IPS-NIHi7 (cell line): ENCODE data around the gene SLIRP.
"Not testable (repeated sequence)": the region's sequence is repeated elsewhere in the genome, so short reads cannot be mapped to it uniquely, and the experiment has no call there.

Experiments used
- DNase-seq: peaks from one replicate; pipeline ENCODE4 v3.0.0; 2012; ENCODE audit warnings: mixed read lengths; ENCODE audit errors: extremely low spot score

Gene SLIRP

DNA sequence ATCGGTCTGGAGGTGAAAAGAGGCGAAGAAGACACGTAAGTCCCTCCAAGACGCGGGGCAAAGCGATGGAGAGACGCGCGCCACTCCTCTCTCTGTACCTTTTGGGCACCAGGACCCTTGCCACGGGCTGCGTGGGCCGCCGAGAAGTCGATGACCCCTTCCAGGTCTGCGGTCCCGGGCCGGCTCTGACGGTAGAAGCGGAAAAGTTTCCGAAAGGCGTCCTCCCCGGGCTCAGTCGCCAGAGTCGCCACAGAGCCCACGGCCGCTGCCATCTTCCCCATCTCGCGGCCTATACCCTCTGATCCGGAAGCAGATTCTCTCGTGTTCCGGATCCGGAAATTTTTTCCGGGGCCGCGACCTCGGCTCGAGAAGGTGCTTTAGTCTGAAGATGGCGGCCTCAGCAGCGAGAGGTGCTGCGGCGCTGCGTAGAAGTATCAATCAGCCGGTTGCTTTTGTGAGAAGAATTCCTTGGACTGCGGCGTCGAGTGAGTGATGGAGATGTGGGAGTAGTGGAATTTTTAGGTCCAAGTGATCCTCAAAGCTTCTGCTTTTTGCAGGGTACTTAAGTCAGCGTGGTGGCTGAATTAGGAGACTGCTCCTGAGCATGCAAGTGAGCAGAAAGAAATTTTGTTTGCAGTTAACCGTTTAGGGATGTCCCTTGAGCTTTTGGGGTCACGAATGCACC, at the start of gene SLIRP, which contains the start of gene ALKBH1:
Gene SLIRP, plus strand, starts transcription at position 380 of the 685 bp plus-strand sequence. Its CDS starts 9 bp downstream, at position 389.
Gene ALKBH1, minus strand, starts transcription at position 300 of the 685 bp plus-strand sequence. Its CDS starts 19 bp downstream, at position 281.
- DNase-seq: peak; percentile 91

DNA sequence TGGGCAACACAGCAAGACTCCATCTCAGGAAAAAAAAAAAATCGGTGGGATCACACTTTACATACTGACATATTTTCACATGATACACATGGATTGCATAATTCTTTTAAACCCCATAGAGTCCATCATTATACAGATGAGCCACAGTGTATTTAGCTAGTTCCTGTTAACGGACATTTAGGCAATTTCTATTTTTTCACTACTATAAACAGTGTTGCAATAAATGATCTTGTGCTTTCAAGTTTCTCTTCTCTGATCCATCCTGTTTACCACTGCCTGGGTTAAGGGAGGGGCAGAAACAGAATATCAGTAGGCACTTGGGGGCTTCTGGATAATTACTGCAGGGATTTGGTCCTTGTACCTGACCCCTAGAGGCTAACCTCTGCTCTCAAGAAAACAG, 48.1 kb upstream of the SLIRP start:
- DNase-seq: no peak

DNA sequence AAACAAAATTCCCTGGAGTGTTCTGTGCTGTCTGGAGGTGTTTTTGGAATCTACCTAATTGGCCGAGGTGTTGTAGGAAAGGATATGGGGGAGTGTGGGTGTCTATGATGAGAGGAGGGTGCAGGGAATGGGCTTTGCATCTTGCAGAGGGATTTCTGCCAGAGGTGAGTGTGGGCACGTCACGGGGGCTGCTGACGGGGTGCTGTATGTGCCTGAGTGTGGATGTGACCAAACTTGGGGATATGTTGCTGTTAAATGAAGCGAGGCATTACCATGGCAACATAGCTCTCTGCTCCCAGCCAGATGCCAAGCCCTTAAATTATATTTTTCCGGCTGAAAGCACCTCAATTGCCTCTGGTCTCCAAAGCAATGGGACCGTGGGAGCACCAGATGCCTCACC, 47.1 kb upstream of the SLIRP start:
- DNase-seq: no peak

DNA sequence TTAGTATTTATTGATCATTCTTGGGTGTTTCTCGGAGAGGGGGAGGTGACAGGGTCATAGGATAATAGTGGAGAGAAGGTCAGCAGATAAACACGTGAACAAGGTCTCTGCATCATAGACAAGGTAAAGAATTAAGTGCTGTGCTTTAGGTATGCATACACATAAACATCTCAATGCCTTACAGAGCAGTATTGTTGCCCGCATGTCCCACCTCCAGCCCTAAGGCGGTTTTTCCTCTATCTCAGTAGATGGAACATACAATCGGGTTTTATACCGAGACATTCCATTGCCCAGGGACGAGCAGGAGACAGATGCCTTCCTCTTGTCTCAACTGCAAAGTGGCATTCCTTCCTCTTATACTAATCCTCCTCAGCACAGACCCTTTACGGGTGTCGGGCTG, 46.3 kb upstream of the SLIRP start:
- not testable (repeated sequence) for DNase-seq

DNA sequence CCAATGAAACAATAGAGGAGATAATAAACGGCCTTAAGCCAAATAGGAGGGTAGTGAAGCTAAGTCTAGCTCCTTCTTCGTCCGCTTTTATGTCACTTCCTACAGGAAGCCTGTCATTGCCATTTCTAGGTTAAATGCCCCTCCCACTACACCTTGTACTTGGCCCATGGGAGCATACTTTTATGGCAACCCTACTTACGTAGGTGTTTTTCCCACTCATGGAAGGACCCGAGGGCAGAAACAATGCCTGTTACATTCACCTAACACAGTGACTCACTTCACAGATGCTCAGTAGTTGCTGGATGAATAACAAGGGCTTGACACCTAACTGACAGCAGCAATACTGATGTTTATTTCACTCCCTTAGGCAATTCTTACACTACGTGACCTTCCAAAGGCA, 44.6 kb upstream of the SLIRP start:
- peak; percentile 30 for DNase-seq

DNA sequence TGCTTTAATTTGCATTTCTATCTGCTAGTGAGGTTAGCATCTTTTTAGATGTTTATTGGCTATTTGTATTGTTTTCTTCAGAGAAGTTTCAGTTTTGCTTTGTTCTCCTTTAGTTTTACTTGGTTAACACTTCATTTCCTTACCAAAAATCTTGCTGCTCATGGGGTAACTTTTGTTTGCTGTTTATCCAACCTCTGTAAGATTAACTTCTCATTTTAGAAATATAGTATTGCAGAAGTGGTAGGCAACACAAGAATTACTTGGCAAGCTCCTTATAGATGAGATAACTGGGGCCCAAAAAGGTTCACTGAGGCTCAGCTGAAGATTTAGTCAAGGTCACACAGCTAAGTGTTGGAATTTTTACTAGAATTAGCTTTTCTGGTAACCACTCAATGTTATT, 40.6 kb upstream of the SLIRP start:
- DNase-seq: no peak

DNA sequence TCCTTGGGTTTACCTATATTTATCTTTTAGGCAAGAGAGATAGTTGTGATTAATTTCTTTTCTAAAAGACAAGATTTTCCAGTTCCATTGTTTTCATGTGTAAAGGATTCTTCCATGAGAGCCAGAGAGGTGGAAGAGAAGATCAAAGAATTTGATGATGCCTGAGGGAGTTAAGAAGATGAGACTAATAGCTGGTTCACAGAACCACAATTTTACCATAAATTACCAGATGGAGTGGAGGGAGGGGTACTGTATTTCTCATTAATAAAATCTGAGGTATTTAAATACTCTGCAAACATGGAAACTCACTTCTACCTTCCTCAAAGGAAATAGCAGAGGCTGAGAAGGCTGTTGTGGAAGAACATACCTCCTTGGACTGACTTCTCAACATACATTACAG, 34.7 kb upstream of the SLIRP start:
- no peak for DNase-seq

DNA sequence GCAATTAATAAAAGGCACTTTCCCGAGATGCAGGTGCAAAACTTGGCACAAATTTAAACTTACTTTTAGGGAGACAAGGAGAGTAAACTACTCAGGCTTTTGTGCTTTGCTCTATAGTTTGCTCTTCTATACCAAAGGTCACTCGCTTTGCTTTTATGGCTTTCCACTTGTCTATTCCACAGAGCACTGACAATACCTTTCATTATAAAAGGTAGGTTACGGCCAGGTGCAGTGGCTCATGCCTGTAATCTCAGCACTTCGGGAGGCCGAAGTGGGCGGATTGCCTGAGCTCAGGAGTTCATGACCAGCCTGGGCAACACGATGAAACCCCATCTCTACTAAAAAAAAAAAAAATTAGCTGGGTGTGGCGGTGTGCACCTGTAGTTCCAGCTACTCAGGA, 33.0 kb upstream of the SLIRP start:
- DNase-seq: no peak

DNA sequence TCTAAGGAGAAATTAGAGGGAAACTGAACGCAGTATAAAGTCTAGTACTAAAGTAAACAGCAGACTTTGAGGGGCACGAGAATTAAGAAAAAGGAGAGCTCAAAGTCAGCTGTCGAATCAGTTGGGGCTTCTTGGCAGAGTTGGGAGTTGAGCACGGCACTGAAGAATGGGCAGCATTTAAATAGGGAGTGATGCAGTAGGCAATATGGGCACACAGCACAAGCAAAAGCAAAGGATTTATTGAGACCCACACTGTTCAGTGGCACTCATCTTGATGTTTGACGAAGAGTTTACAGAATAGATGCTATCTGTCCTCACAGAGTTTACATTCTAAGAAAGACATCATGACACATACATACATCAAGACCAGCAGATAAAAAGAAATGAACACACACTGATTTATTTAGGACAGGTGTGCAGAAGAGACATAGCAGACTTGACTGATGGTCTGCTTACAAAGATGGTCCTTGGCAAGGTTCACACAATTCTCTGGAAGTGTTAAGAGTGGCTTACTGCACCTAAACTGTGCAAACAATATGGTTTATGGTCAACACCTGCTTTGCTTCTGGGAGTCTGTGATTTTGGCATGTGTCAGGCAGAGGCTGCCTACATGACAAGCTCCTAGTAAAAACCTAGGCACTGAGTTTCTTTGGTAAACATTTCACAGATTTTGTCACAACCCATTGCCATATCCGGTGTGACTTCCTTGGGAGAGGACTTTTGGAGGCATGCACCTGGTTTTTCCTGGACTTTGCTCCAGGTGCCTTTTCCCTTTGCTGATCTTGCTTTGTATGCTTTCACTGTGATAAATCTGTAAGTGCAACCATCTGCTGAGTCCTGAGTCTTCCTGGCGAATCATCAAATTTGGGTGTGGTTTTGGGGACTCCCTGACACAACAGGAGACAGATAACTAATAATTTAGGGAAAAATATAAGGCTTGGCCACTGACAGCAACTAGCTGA, 26.4 kb upstream of the SLIRP start:
- no peak for DNase-seq

DNA sequence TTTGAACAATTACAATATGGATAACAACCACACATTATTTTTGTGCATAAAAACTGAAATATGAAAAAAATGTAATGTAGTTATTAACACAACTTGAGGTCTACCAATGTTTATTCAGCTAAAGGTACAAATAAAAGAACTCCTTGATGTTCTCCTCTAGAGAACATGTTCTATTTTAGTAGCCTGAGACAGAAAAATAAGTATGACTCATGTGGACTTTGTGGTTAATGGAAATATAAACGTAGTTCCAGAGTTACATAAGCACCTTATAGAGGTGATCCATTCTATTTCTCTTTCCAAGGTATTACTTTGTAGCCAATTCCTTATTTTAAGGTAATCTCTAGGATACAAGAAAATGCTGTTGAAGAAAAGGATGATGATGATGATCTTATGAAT, 25.7 kb upstream of the SLIRP start:
- no peak for DNase-seq

DNA sequence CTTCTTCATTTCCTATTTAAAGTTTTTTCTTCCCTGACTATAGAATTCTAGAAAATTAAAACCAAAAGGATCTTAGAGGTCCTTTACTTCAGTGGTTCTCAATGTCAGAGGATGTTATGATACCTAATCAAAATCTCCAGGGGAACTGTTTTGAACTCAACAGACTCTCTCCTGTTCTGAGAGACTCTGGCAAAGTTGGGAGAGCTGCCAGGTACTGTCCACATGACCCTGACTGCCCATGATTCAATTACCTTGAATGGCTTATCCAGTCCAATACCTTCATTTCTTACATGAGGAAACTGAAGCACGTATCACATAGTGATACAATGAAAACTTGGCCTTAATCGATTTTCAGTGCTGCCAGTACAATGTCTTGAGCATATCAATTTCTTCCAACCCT, 16.6 kb upstream of the SLIRP start:
- no peak for DNase-seq

DNA sequence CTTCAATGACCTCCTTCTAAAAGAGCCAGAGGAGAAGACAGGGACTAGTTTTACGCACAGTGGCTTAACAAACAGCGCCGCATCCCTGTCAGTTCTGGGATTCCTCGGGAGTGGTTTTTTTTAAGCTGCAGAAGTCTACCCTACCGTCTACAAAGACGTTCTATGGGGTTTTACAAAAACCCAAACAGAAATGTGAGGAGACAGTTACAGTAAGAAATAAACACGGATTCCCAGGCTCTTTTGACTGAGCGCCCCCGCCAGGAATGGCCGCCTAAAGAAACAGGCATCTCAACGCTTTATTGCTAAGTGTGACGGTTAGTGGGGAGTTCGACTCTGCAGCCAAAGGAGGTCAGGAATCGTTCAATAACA, 564 bp upstream of the SLIRP start:
- peak; percentile 35 for DNase-seq

DNA sequence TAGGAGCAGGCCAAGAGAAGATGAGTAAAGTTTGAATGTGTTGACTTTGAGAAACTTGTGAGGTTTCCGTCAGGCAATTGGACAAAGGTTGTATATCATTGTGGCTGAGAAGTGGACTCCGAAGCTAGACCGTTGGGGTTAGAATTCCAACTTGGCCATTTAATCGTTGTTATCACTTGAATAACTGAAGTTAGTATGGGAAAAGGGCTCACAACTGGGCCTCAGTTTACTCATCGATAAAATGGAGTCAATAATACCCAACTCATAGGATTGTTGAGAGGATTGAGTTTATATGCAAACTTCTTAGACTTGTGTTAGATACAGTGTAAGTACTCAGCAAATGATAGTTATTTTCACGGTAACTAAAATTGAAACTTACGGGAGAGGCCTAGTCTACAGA, 846 bp downstream of the SLIRP start:
- DNase-seq: no peak

DNA sequence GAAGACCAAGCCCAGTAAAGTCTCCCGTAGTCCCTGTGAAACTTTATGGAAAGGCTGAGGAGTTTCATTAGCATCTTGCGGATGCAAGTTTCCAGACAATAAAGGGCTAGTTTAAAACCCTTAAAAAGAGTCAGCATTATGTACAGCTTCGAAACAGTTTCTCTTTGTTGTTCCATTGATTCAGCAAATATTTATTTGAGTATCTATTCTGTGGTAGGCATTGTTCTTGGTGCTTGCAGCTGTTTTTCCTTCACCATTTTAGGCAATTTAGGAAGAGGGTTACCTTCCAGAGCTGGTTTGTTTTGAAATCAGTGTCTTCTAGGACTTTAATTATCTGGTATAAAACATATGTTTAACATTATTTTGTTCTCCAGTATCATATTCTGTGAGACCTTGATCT, 1.5 kb downstream of the SLIRP start:
- DNase-seq: no peak

DNA sequence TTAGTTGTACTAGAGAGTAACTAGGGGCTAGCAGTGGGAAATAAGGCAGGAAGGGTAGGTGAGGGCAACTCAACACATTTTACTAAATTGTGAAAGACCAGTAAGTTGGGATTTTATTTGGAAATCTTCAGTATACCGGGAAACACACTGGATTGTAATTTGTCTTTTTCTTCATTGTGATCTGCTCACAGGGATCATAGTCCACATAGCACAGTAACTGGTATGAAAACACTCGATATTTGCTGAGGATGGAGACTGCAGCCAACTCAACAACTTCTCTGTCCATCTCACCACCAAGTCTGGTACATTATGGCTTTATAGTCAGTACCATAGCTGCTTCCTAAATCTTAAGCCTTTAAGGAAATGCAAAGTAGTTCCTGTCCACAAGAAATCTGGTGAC, 2.5 kb downstream of the SLIRP start:
- DNase-seq: no peak

DNA sequence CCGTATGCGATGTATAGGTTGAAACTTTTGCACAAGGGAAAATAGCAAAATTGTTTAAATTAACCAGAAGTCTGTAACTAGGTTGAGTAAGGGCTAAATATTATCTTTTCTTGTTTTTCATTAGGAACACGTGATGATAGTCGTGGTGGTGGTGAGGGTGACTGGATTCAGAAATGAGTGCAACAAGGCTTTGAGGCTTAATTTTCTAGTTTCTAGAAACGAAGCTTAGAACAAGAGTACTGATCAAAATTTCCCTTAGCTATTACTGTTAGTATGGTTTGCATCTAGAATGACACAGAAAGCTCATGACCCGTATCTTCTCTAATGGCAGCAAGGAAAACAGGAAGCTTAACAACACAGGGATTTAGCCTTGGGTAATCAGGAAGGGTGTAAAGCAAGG, 7.0 kb downstream of the SLIRP start:
- DNase-seq: no peak

DNA sequence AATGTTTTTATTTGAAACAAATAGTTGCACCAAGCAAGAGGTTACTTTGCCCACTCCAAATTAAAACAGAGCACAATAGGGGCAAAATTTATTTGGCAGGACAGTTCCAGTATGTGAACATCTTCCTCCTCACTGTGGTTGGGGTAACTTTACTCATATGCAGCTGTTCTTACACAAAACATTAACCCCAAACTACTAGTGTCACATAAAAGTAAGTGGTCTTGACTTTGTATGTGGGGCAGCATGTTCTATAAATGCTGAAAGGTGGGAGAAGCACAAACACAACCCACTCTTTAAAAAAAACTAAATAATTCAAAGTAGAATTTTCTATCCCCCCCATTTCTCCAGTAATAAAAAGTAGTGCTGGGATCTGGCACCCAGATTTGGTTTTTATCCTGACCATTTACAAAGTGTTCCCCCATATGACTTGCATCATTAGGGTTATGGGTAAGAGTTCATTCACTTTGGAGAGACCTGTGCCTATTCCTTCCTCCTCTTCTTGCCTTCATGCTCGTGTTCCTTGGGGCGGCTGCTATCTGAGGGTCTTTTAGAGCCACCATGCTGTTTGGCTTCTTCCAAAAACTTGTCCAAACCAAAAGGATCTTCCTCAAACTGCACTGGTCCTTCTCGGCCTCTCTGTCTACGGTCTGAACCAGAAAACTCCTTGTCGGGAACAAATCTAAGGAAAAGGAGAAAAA, 9.9 kb downstream of the SLIRP start:
- no peak for DNase-seq

DNA sequence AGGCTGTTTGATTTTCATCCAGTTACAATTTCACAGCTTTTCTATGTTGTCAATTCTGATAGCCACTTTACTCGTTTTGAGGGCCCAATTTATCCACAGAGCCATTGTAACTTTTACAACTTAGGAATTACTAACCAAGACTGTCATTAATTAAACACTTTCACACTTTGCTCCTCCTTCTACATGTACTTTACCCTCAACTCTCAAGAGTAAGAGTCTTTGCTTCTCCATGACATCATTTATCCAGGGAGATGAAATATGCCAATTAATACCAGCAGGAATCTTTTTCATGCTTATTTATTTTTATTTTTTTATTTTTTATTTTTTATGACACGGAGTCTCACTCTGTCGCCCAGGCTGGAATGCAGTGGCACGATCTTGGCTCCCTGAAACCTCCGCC, 13.5 kb downstream of the SLIRP start:
- DNase-seq: no peak

DNA sequence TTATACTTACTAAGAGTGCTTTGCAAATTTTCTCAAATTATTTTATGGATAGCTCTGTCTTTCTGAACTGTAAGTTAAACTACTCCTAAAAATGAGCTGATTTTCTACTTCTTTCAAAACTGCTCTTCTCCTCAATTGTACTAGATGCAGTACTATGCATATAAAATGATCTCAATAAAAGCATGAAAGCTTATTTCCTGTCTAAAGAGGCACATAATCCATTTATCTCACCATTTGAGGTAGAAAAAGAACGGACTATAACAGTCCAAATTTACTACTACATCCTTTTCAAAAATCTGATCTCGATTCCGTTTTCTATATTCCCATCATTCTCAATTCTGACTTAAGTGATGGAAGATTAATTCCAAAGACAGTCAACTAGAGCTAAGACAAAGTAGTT, 14.4 kb downstream of the SLIRP start:
- no peak for DNase-seq

DNA sequence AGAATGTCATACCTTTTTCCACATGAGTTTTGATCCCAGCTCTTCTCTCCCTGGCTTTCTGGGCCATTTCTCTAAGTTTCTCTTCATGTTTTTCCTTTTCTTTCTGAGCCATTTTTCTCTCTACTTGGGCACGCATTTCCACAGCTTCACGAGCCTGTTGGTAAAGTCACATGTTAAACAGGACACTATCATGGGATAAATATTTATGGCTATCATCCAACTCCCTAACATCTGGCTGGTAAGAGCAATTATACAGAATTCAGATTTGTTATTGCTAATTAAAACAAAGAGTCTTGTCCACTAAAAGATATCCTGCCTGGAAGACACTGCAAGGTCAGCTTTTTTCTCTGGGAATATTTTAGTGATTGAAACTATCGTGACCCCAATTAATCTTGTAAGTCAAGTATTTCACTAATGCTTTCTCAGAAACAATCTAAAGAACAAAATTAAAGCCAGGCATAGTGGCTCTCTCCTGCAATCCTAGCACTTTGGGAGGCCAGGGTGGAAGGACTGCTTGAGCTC, 23.1 kb downstream of the SLIRP start:
- DNase-seq: no peak

DNA sequence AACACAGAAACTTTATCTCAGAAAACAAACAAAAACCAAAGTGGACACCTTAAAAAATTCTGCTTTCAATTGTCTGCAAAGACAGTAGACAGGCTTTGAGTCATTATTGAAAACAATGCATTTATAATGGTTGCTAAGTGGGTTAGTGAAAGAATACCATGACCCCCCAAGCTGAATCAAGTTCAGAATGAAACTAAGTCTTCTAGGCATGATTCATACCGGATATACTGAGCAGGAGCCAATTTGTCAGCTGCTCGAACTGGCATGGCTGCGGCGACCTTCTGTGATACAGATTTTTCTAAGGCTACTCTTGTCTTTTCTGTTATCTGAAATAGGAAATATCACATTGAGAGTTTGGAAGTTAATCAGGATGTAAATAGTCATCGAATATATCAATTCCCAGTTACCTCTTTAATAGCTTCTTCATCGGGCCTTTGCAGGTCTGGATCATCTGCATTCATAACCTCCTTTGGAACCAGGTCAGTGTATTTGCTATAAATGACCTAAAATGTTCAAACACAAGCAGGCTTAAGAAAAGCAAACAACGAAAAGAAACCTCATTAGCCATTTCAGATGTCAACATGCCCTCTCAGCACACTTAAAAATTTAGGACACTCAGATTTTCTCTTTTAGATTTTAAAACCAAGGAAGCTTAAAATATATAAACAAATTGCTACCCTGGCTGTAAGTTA, 30.8 kb downstream of the SLIRP start:
- DNase-seq: no peak

DNA sequence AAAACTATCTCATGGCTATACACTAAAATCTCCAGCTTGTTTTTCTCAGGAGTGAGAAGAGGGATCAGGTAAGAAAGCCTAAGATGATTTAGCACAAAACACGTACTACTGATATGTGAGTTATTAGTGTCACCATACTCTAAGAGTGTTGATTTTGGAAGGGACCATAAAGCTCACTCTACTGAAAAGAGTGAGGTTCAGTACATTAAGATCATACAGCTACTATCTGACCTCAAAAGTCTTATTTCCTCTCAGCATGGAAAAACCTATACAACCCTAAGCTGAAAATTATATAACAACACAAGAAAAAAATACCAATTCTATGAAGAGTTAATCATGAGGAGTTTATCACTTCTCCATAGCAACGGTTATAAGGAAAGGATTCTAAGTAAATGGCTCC, 33.5 kb downstream of the SLIRP start:
- DNase-seq: no peak
